HG03460 (cell line): Measurements from ENCODE around the gene TOR2A.

ENCODE experiments used
- ATAC-seq: cut with Tn5 transposase; IDR thresholded peaks from one replicate; pipeline ENCODE4 v1.9.1; 2021; ENCODE audit not compliant: unreplicated experiment

The TOR2A gene

GRCh38 chr9:127721391-127721821, 13.7 kb downstream of the TOR2A start:
- no peak for ATAC-seq

GRCh38 chr9:127720865-127721227, 14.2 kb downstream of the TOR2A start:
- ATAC-seq = no peak

GRCh38 chr9:127720031-127720864, 14.8 kb downstream of the TOR2A start:
- no peak for ATAC-seq

GRCh38 chr9:127717766-127718165, 17.3 kb downstream of the TOR2A start:
- no peak for ATAC-seq

- no peak for ATAC-seq
These were observed 18.7 kb downstream of the TOR2A start for GRCh38 chr9:127716412-127716811.

DNA sequence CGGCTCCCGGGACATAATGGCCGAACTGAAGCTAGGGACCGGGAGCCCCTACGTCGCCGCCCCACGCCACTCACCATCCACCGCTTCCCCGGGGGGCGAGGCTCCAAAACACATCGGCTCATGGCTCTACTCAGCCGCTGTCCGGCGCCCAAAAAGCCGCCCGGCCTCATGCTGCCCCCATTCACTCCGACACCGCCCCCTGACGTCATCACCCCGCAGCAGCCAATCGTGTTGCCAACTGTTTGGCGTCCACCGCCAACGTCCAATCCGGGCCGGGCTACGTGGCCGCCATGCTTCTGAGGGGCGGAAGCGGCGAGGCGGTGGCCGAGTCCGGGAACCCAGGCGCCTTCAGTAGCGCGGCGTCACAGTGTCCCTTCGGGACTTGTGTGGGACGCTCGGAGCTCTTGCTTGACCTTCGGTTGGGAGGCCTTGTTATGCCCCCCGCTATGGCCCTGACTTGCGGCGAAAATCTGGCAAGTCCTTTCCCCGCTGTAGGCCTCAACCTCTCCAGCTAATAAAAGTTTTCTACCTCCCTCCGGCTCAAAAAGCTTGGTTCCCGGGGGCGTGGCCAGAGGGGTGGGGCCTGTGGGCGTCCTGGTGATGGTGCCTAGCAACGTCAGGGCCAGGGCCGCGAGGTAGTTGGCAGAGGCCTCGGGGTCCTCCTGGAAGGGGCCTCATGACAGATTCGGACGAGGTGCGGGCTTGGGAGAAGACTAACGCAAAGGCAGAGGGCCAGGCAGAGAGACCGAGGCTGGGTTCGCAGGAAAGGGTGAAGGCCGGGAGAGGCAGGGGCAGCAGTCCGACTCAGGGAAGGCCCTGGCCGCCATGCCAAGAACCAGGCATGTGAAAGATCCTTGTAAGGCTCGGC, 19.4 kb downstream of the TOR2A start, which contains the start of the genes PTRH1 and TTC16:
Gene PTRH1, minus strand, starts transcription at position 194 of the 868 bp plus-strand sequence. Its CDS starts 24 bp downstream, at position 170.
Gene TTC16, plus strand, starts transcription at position 610 of the 868 bp plus-strand sequence. Its CDS starts 67 bp downstream, at position 677.
- ATAC-seq = peak; percentile 88

GRCh38 chr9:127714951-127715469, 20.1 kb downstream of the TOR2A start:
- ATAC-seq = peak; percentile 7

GRCh38 chr9:127714020-127714750, 20.9 kb downstream of the TOR2A start:
- no peak for ATAC-seq

DNA sequence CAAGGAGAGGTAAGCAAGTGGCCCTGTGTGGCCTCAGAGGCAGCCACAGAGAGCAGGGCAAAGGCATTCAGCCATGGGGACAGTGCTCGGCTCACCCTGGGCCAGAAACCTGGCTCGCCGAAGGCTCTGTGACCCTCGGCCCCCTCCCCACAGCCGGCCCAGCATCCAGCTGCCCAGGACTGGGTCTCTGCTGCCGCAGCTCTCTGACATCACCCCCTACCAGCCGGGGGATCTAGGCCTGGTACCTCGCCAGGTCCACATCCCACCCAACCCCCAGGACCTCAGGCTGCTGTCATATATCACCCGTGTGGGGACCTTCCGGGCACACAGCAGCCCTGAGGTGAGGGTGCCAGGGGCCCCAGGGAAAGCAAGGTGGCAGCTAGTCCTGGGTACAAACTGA, 22.2 kb downstream of the TOR2A start:
- no peak for ATAC-seq

DNA sequence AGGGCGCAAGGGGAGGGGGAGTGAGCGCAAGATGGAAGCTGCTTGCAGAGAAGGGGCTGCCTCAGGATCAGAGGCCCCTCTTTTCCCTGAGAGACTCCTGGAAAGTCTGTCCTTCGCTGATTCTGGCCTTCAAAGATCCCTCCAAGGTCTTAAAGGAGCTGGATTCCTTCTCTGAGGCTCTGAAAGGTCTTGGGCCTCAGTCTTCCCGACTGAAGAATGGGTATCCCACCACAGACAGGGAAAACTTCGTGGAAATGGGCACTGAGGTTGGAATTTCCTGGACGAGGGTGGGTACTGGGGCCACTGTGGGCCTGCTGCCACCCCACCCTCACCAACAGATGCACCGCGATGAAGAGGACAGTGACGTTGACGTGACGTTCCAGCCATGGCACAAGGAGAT, 22.7 kb downstream of the TOR2A start:
- no peak for ATAC-seq

DNA sequence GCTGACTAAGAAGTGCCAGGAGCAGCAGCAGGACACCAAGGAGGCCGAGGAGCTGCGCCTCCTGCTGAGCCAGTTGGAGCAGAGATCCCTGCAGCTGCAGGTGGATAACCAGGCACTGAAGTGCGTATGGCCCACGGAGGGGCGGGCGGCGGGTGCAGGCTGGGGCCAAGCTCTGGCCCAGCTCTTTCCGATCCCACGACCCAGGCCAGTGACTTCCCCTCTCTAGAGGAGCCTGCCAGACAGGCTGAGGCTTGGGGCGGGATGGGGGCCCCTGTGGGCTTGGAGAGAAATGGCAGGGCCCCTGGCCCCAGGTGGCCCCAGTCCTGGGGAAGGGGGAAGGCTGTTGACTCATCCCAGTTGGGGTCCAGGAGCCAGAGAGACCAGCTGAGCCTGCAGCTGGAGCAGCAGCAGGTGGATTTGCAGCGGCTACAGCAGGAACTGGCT, 23.2 kb downstream of the TOR2A start:
- no peak for ATAC-seq

DNA sequence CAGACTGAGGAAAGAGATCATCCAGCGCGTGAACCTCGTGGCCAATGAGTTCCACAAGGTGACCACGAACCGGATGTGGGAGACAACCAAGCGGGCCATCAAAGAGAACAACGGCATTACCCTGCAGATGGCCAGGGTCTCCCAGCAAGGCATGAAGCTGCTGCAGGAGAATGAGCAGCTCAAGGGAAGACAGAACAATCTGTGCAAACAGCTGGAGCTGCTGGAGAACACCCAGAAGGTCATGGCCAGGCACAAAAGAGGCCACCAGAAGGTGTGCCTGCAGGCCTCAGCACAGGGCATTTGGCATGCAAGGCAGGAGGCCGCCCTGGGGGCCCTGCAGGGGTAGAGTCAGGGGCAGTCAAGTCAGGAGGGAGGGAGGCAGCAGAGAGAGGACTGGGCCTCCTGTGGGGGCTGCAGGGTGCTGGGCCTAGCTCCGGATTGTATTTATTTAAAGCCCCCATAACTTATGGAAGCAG, 23.8 kb downstream of the TOR2A start:
- ATAC-seq = no peak

DNA sequence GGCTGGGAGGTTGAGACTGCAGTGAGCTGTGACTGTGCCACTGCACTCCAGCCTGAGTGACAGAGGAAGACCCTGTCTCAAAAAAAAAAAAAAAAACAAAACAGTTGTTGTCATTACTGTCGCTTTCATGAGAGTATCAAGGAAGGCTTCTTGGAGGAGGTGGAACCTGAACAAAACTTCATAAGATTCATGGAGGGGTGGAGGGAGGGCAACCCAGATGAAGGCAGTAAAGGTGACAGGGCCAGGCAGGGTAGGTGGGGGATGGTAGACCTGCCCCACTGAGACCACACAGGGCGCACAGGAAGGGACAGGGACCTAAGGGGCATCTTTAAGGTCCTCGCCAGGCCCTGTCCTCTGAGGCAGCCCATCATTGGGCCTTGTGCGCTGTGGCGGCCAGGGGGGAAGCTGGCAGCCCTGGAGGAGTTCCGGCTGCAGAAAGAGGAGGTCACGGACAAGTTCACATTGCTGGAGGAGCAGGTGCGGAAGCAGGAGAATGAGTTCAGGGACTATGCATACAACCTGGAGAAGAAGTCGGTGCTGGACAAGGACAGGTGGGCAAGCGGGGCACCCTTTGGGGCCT, 24.8 kb downstream of the TOR2A start:
- no peak for ATAC-seq

- no peak for ATAC-seq
These were observed 26.0 kb downstream of the TOR2A start for GRCh38 chr9:127708952-127709587.

DNA sequence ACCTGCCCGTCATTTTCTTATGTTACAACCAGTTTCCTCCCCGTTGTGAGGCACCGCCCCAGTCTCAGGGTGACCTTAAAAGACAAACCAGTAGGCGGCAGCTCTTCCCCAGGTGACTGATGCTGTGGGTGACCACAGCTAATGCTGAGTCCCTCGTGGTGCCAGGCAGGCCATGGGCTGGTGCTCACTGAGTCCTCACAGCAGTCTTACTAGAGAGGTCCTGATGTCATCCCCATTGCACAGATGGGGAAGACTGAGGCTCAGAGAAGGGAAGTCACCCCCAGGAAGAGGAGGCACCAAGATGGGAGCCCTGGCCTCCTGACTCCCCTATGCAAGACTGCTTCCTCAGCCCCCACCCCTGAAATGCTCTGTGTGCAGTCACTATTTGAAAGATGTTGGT, 27.3 kb downstream of the TOR2A start:
- ATAC-seq = no peak

DNA sequence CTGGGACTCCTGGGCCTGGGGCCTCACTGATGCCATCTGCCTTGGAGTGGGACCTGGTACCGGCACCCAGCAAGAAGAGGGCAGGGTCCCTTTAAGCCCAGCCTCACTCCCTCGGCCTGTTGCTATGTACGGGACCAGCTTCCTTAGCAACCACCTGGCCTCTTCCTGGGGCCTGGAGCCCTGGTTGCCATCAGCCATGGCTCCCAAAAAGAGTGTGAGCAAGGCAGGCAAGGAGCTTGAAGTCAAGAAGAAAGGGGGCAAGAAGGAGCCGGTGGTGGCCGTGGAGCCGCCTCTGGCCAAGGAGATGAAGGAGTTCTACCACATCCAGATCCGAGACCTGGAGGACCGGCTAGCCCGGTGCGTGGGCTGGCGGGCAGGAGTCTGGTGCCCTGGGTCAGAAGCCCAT, 28.3 kb downstream of the TOR2A start, which contains the start of gene CFAP157:
Gene CFAP157, plus strand, starts transcription at position 153 of the 406 bp plus-strand sequence. Its CDS starts 44 bp downstream, at position 197.
- ATAC-seq = no peak

- ATAC-seq = no peak
These were observed 29.3 kb downstream of the TOR2A start for GRCh38 chr9:127705577-127706379.

DNA sequence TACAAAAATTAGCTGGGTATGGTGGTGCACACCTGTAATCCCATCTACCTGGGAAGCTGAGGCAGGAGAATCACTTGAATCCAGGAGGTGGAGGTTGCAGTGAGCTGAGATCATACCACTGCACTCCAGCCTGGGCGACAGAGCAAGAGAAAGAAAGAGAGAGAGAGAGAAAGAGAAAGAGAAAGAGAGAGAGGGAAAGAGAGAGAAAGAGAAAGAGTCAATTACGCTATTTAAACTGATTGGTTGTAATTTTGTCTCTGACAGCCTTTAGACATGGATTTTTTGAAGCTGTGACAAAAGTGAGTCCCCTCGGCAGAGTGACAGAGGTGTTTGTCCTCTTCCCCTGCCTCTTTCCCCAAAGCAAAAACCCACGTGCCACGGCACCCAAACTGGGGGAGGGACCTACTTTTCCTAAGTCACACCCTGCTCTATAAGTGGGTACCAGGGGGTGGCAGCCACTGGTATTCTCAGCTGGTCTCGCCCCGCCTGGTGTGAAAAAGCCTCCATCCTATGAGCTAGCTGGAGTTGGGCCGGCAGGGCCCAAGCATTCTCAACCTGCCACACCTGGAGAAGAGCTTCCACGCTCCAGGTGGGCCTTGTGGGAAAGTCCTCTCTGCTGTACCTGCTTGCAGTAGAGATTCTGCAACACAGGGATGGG, 31.7 kb downstream of the TOR2A start:
- ATAC-seq = no peak
